Measurements from ENCODE around the gene PHTF1. TPM values are rescaled to one million over a fixed set of nuclear protein-coding genes. Genes with fewer than 3 reads are reported as not detected.

PHTF1 gene
- total RNA-seq, 4 donors from 2014 or later: 1.5 to 4.8 (median 2.7) TPM

- 96% methylated on average over 9 of the region's 9 CpGs for WGBS
- DNase-seq (ENCODE audit: low spot score in 2 of 2): no peak
Observed at GRCh38 chr1:113793878-113794834, 34.9 kb upstream of the PHTF1 start.

GRCh38 chr1:113792986-113793385 lies 33.7 kb upstream of the PHTF1 start:
- Histone ChIP-seq H3K27me3 (no peaks in the 10 kb centered on the region), H3K27ac (no peak overlapping the region), H3K4me3 (no peak overlapping the region), H3K36me3 (peaks cover 17% of the 10 kb centered on the region), H3K4me1 (peaks cover 8% of the 10 kb centered on the region), H3K9me3 (no peaks in the 10 kb centered on the region)
- DNase-seq (ENCODE audit: low spot score in 2 of 2): no peak
- WGBS: 64% methylated on average over 1 of the region's 1 CpG
- TF ChIP-seq POLR2A (IDR thresholded peaks at IDR 0.05): no peak
- no peak for TF ChIP-seq EP300 (IDR thresholded peaks at IDR 0.05)
- TF ChIP-seq POLR2AphosphoS5 (IDR thresholded peaks at IDR 0.05): no peak
- no peak for TF ChIP-seq CTCF (IDR thresholded peaks at IDR 0.05)

More at GRCh38 chr1:113793878-113794834, 34.9 kb upstream of the PHTF1 start:
- H3K9me3 ChIP-seq: no peaks in the 10 kb centered on the region
- H3K4me3 ChIP-seq: no peak overlapping the region
- H3K27ac ChIP-seq: no peak overlapping the region
- peaks cover 8% of the 10 kb centered on the region for H3K4me1 ChIP-seq
- no peaks in the 10 kb centered on the region for H3K27me3 ChIP-seq
- H3K36me3 ChIP-seq: peaks cover 17% of the 10 kb centered on the region
- TF ChIP-seq POLR2AphosphoS5 (IDR thresholded peaks at IDR 0.05) (no peak), EP300 (IDR thresholded peaks at IDR 0.05) (no peak), CTCF (IDR thresholded peaks at IDR 0.05) (no peak), POLR2A (IDR thresholded peaks at IDR 0.05) (no peak)

GRCh38 chr1:113792471-113792870 lies 33.2 kb upstream of the PHTF1 start:
- Histone ChIP-seq H3K27me3 (no peaks in the 10 kb centered on the region), H3K4me1 (peaks cover 8% of the 10 kb centered on the region), H3K4me3 (no peak overlapping the region), H3K27ac (no peak overlapping the region), H3K36me3 (peaks cover 15% of the 10 kb centered on the region), H3K9me3 (no peaks in the 10 kb centered on the region)
- no peak for DNase-seq (ENCODE audit: low spot score in 2 of 2)
- WGBS: 88% methylated on average over 5 of the region's 5 CpGs
- TF ChIP-seq CTCF (IDR thresholded peaks at IDR 0.05): no peak
- no peak for TF ChIP-seq POLR2AphosphoS5 (IDR thresholded peaks at IDR 0.05)

GRCh38 chr1:113788802-113789201 lies 29.5 kb upstream of the PHTF1 start:
- peaks cover 18% of the 10 kb centered on the region for H3K4me1 ChIP-seq
- 93% methylated on average over 3 of the region's 3 CpGs for WGBS
- no peak for DNase-seq (ENCODE audit: low spot score in 2 of 2)
- no peaks in the 10 kb centered on the region for H3K9me3 ChIP-seq
- no peak overlapping the region for H3K4me3 ChIP-seq
- no peak overlapping the region for H3K27ac ChIP-seq
- no peak for TF ChIP-seq POLR2AphosphoS5 (IDR thresholded peaks at IDR 0.05)
- TF ChIP-seq CTCF (IDR thresholded peaks at IDR 0.05): no peak
- TF ChIP-seq EP300 (IDR thresholded peaks at IDR 0.05): no peak
- no peak for TF ChIP-seq POLR2A (IDR thresholded peaks at IDR 0.05)
- H3K36me3 ChIP-seq: no peaks in the 10 kb centered on the region
- no peaks in the 10 kb centered on the region for H3K27me3 ChIP-seq

GRCh38 chr1:113787663-113788062 lies 28.4 kb upstream of the PHTF1 start:
- Histone ChIP-seq H3K27me3 (no peaks in the 10 kb centered on the region), H3K27ac (no peak overlapping the region), H3K4me1 (peaks cover 21% of the 10 kb centered on the region), H3K9me3 (no peaks in the 10 kb centered on the region), H3K4me3 (no peak overlapping the region), H3K36me3 (no peaks in the 10 kb centered on the region)
- no peak for DNase-seq (ENCODE audit: low spot score in 2 of 2)
- 85% methylated on average over 3 of the region's 3 CpGs for WGBS
- TF ChIP-seq CTCF (IDR thresholded peaks at IDR 0.05) (no peak), POLR2AphosphoS5 (IDR thresholded peaks at IDR 0.05) (no peak), EP300 (IDR thresholded peaks at IDR 0.05) (no peak), POLR2A (IDR thresholded peaks at IDR 0.05) (no peak)
